Stomach smooth muscle (tissue), 2 donors: ENCODE measurements around the gene NTN4.

Source experiments
- H3K27ac ChIP-seq: one replicate; pipeline ENCODE4 v1.7.0; 2013; ENCODE audit warnings: mild to moderate bottlenecking, low read length, inconsistent platforms
- H3K27me3 ChIP-seq, 2 donors: one replicate each; pipeline ENCODE4 v1.7.0; 2013; ENCODE audit warnings: low read length in 2 of 2; ENCODE audit not compliant: insufficient read depth in 2 of 2, control insufficient read depth in 1 of 2
- H3K36me3 ChIP-seq, 2 donors: one replicate each; pipeline ENCODE4 v1.7.0; 2013; ENCODE audit warnings: low read length in 2 of 2; ENCODE audit not compliant: control insufficient read depth in 2 of 2, insufficient read depth in 2 of 2
- H3K4me1 ChIP-seq: one replicate; pipeline ENCODE4 v1.7.0; 2013; ENCODE audit warnings: low read length; ENCODE audit not compliant: control insufficient read depth, insufficient read depth
- H3K4me3 ChIP-seq, 2 donors: one replicate each; pipeline ENCODE4 v1.7.0; 2013; ENCODE audit warnings: low read length in 2 of 2
- H3K9ac ChIP-seq, 2 donors: one replicate each; pipeline ENCODE4 v1.7.0; 2013; ENCODE audit warnings: low read length in 2 of 2, mild to moderate bottlenecking in 1 of 2
- H3K9me3 ChIP-seq, 2 donors: one replicate each; pipeline ENCODE4 v1.7.0; 2013; ENCODE audit warnings: low read length in 2 of 2; ENCODE audit not compliant: control insufficient read depth in 2 of 2
- donor health status: healthy.
- donor health status: Pancreatic carcinoma.

NTN4 gene

DNA sequence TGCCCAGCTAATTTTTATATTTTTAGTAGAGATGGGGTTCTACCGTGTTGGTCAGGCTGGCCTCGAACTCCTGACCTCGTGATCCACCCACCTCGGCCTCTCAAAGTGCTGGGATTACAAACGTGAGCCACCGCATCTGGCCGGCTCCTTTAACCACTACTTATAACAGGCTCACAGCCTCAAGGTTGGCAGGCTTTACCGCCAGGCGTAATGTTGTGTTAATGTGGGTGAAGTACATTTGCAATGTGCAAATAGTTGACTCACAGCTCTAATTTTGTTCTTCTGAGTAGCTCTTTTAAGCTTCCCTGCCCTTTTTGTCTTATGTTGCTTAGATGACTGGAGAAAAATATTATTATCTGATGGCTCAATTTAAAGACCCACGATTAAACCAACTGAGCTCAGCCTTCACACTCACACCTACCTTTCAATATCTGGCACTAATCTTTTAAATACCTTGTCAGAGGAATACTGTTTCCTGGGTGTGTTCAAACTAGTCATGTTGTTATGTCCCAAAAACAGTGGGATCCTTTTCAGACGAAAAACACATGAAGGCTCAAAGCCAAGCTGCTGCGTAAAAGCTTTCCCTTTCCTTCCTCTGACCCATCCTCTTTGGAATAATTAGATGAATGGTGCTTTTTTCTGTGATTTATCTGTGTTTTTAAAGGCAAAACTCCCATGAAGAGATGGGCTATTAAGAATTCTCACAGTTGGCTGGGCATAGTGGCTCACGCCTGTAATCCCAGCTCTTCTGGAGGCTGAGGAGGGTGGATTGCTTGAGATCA is 182.1 kb downstream of the NTN4 start:
- Histone ChIP-seq H3K9me3 (no peaks in the 10 kb centered on the region), H3K36me3 (no peaks in the 10 kb centered on the region), H3K9ac (no peak overlapping the region), H3K4me1 (no peaks in the 10 kb centered on the region), H3K4me3 (no peak overlapping the region), H3K27me3 (no peaks in the 10 kb centered on the region), H3K27ac (no peak overlapping the region)
